ENCODE results near the gene PRPF38A.

- TF ChIP-seq CTCF (IDR thresholded peaks at IDR 0.05; ENCODE audit: low read depth, low read length) (no peak), MYC (IDR thresholded peaks at IDR 0.05; ENCODE audit: low read depth, low read length) (no peak), POLR2A (IDR thresholded peaks at IDR 0.05; ENCODE audit: extremely low read depth, insufficient read length) (no peak), MAX (IDR thresholded peaks at IDR 0.05; ENCODE audit: low read depth, low read length) (no peak)
Observed at GRCh38 chr1:52435211-52435610, 30.8 kb downstream of the PRPF38A start.

Measured in NB4 (cell line).